Measurements from ENCODE around the gene TBC1D5. TPM values are rescaled to one million over a fixed set of nuclear protein-coding genes. Genes with fewer than 3 reads are reported as not detected.

The TBC1D5 gene
- total and polyA plus RNA-seq, 2 of the 8 experiments (the other 6 are each of a cell fraction or from before 2014, with no cell fraction given) = 11.0 to 22.9 TPM

DNA sequence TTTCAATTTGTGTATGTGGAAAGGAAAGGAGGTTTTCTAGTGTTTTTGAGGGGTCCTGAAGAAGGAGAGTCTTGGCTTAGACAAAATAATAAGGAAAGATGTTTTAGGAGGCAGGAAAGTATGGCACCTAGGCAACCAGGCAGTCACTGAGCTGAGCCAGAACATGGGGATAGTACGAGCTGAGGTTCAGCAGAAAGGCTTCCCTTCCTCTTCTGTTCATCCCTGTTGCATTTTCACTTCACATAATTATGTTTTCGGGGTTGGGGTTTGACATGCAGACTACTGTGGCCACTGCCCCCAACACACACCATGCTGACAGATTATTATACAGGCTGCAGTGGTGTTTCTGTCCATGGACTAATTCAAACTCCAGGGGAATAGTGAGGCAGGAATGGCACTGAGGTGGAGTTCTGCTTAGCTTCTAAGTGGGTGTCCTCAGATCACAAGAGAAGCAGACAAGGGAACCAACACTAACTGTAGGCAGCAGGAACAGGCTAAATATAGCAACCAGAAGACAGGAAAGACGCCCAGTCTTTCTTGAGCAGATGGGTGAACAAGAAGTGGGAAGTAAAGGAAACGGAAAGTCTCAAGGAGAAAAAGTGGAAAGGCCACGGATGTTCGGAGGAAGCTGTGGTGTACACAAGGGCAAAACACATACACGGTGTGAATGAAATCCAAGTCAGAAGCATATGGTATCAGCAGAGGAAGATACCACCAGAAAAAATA lies 551.9 kb downstream of the TBC1D5 start:
- H2BK120ac ChIP-seq (replicated peaks; ENCODE audit: low read depth, low read length) = no peak overlapping the region
- DNase-seq (ENCODE audit: low read depth in 1 of 2, low spot score in 2 of 2) (no peak), FAIRE-seq (no peak)
- no peak overlapping the region for H2BK12ac ChIP-seq (ENCODE audit: low read depth, low read length)
- H3K27me3 ChIP-seq (replicated peaks in 1 of 4; ENCODE audit: control insufficient read depth in 3 of 4, extremely low read depth in 1 of 4, insufficient read depth in 3 of 4, low read length in 3 of 4) = no peaks in the 10 kb centered on the region
- no peaks in the 10 kb centered on the region for H3K79me1 ChIP-seq (ENCODE audit: low read depth, low read length)
- no peak overlapping the region for H2BK15ac ChIP-seq (ENCODE audit: low read length)
- H4K91ac ChIP-seq (replicated peaks; ENCODE audit: insufficient read length, low read length) = no peak overlapping the region
- H2AFZ ChIP-seq (ENCODE audit: low read length) = no peak overlapping the region
- H3K14ac ChIP-seq (ENCODE audit: insufficient read length) = no peak overlapping the region
- no peak overlapping the region for H3K23ac ChIP-seq (ENCODE audit: insufficient read length)
- no peak overlapping the region for H3K4me3 ChIP-seq (ENCODE audit: extremely low read depth in 1 of 4, insufficient read depth in 2 of 4, low read depth in 3 of 4, low read length in 4 of 4)
- H3K9me3 ChIP-seq (ENCODE audit: insufficient read depth in 2 of 2, low read depth in 1 of 2, low read length in 1 of 2) = no peaks in the 10 kb centered on the region
- no peak overlapping the region for H4K8ac ChIP-seq (ENCODE audit: extremely low read depth, insufficient read depth, low read length)
- H2BK20ac ChIP-seq (ENCODE audit: low read length) = no peak overlapping the region
- no peak overlapping the region for H4K5ac ChIP-seq (ENCODE audit: insufficient read length, low read depth, low read length)
- no peak overlapping the region for H3K56ac ChIP-seq (replicated peaks; ENCODE audit: insufficient read length, low read depth, low read length)
- no peak overlapping the region for H3K4ac ChIP-seq (replicated peaks; ENCODE audit: insufficient read length, low read depth, low read length)
- H2AK5ac ChIP-seq (ENCODE audit: low read depth, low read length) = no peak overlapping the region
- no peak overlapping the region for H3K9ac ChIP-seq (replicated peaks in 1 of 4; ENCODE audit: extremely low read depth in 1 of 4, low read depth in 3 of 4, low read length in 3 of 4)
- H3K27ac ChIP-seq (ENCODE audit: low read depth, low read length) = no peak overlapping the region
- no peaks in the 10 kb centered on the region for H3K79me2 ChIP-seq (ENCODE audit: control insufficient read depth in 1 of 2, insufficient read depth in 2 of 2, low read length in 2 of 2)
- H3K18ac ChIP-seq (ENCODE audit: extremely low read depth, low read length) = no peak overlapping the region
- no peaks in the 10 kb centered on the region for H3K23me2 ChIP-seq (ENCODE audit: low read depth, low read length)
- POLR2A ChIA-PET (ENCODE audit: partially characterized antibody) = no interaction called here
- WGBS, 2 experiments (ENCODE audit: extremely low coverage in 1 of 2, insufficient coverage in 1 of 2, insufficient read length in 1 of 2, insufficient replicate concordance in 2 of 2, low coverage in 1 of 2, low lambda C conversion rate in 2 of 2, missing lambda C conversion rate in 1 of 2) = 91% methylated on average over 7 of the region's 7 CpGs; no CpG with 5 or more reads in 1 of the 2 experiments
- CTCF ChIA-PET (ENCODE audit: partially characterized antibody) = interaction anchor here (1.0 kb wide), 1 partner anchor 11 kb away, joined by 5 read pairs; no protein-coding TSS in a partner anchor
- H2BK5ac ChIP-seq (ENCODE audit: low read depth, low read length) = no peak overlapping the region
- H4K20me1 ChIP-seq (replicated peaks in 1 of 2; ENCODE audit: control insufficient read depth in 1 of 2, insufficient read depth in 2 of 2, low read length in 2 of 2) = no peaks in the 10 kb centered on the region
- no peaks in the 10 kb centered on the region for H3K36me3 ChIP-seq (ENCODE audit: control insufficient read depth in 2 of 4, insufficient read depth in 4 of 4, low read length in 3 of 4)
- H3K4me2 ChIP-seq (ENCODE audit: insufficient read depth in 1 of 2, low read depth in 2 of 2, low read length in 2 of 2) = no peak overlapping the region
- H3K4me1 ChIP-seq (replicated peaks in 1 of 4; ENCODE audit: control insufficient read depth in 3 of 4, insufficient read depth in 4 of 4, low read length in 3 of 4) = peaks cover 0 to 4% (median 2%) of the 10 kb centered on the region in 4 experiments; a peak in 3 of 7 replicates
- TF ChIP-seq, protein P1, sequence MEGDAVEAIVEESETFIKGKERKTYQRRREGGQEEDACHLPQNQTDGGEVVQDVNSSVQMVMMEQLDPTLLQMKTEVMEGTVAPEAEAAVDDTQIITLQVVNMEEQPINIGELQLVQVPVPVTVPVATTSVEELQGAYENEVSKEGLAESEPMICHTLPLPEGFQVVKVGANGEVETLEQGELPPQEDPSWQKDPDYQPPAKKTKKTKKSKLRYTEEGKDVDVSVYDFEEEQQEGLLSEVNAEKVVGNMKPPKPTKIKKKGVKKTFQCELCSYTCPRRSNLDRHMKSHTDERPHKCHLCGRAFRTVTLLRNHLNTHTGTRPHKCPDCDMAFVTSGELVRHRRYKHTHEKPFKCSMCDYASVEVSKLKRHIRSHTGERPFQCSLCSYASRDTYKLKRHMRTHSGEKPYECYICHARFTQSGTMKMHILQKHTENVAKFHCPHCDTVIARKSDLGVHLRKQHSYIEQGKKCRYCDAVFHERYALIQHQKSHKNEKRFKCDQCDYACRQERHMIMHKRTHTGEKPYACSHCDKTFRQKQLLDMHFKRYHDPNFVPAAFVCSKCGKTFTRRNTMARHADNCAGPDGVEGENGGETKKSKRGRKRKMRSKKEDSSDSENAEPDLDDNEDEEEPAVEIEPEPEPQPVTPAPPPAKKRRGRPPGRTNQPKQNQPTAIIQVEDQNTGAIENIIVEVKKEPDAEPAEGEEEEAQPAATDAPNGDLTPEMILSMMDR (IDR thresholded peaks at IDR 0.05; ENCODE audit: control extremely low read depth in 1 of 3, insufficient read depth in 1 of 3, low read depth in 1 of 3, low read length in 3 of 3) = no peak
- TF ChIP-seq CHD1 (IDR thresholded peaks at IDR 0.05; ENCODE audit: low read depth, low read length) (no peak), RXRA (IDR thresholded peaks at IDR 0.05; ENCODE audit: insufficient read depth, low read depth, low read length) (no peak), NANOG (IDR thresholded peaks at IDR 0.05; ENCODE audit: insufficient read depth, low read depth, low read length, poor library complexity, severe bottlenecking) (no peak), PHF8 (conservative IDR thresholded peaks at IDR 0.05; ENCODE audit: low read depth, low read length) (no peak), RBBP5 (IDR thresholded peaks at IDR 0.05; ENCODE audit: borderline replicate concordance, low read depth, low read length) (no peak), MAFK (IDR thresholded peaks at IDR 0.05; ENCODE audit: low read depth, low read length) (no peak), SAP30 (IDR thresholded peaks at IDR 0.05; ENCODE audit: insufficient read depth, insufficient replicate concordance, low read length) (no peak)
- TF ChIP-seq, protein P2, sequence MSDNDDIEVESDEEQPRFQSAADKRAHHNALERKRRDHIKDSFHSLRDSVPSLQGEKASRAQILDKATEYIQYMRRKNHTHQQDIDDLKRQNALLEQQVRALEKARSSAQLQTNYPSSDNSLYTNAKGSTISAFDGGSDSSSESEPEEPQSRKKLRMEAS (IDR thresholded peaks at IDR 0.05) = no peak
